Skeletal muscle cell (primary cell): ENCODE data around the gene COASY.
"Not testable (repeated sequence)": the region's sequence is repeated elsewhere in the genome, so short reads cannot be mapped to it uniquely, and the experiment has no call there.

ENCODE experiments used
- DNase-seq: peaks from one replicate; pipeline ENCODE4 v3.0.0-alpha.2; 2010; ENCODE audit warnings: low read depth
- H3K4me3 ChIP-seq: 2 replicates; pipeline ENCODE4 v1.5.1; 2011; ENCODE audit warnings: low read depth, mild to moderate bottlenecking, control low read depth, low read length, moderate library complexity

The COASY gene

GRCh38 chr17:42598905-42599304 is 37.0 kb downstream of the COASY start:
- H3K4me3 ChIP-seq = no peak overlapping the region
- no peak for DNase-seq

- H3K4me3 ChIP-seq = no peak overlapping the region
- no peak for DNase-seq
Observed at GRCh38 chr17:42603318-42603717, 41.4 kb downstream of the COASY start.

GRCh38 chr17:42607769-42608168 is 45.8 kb downstream of the COASY start:
- DNase-seq = no peak
- H3K4me3 ChIP-seq = peak overlapping the region; percentile 83

GRCh38 chr17:42608305-42609181 is 46.6 kb downstream of the COASY start:
- no peak for DNase-seq
- H3K4me3 ChIP-seq = peak overlapping the region; percentile 83

GRCh38 chr17:42609182-42609813 is 47.4 kb downstream of the COASY start, which contains the start of the genes RETREG3 and TUBG1:
TSS of gene RETREG3 (minus strand) at chr17:42609374. CDS start at chr17:42609324, 50 bp downstream.
TSS of gene TUBG1 (plus strand) at chr17:42609683. CDS start at chr17:42609738, 55 bp downstream.
- peak within 1 kb of the TSS; percentile 88 for H3K4me3 ChIP-seq
- DNase-seq = peak; percentile 96

- DNase-seq = not testable (repeated sequence)
- peak overlapping the region; percentile 88 for H3K4me3 ChIP-seq
Observed at GRCh38 chr17:42609814-42610801, 48.2 kb downstream of the COASY start.

- H3K4me3 ChIP-seq = no peak overlapping the region
- no peak for DNase-seq
Observed at GRCh38 chr17:42612013-42612412, 50.1 kb downstream of the COASY start.

- no peak for DNase-seq
Observed at GRCh38 chr17:42613699-42614295, 51.8 kb downstream of the COASY start.

More at GRCh38 chr17:42613699-42614295, 51.8 kb downstream of the COASY start:
- H3K4me3 ChIP-seq = no peak overlapping the region
